Activated naive CD4-positive, alpha-beta T cell treated with anti-CD3 and anti-CD28 coated beads, Interleukin-2, amount 50 U/mL, for 72 hours (primary cell): ENCODE measurements around the gene SAFB. TPM values are rescaled to one million over a fixed set of nuclear protein-coding genes. Genes with fewer than 3 reads are reported as not detected.
A peak's percentile ranks its signal among the peaks of the same experiment; 100 is the strongest.

ENCODE experiments used
- ATAC-seq, 2 donors: fragments of 150-1000 bp; cut with Tn5 transposase; 2 replicates each; pipeline ENCODE4 v1.10.0; 2021; ENCODE audit warnings: mild to moderate bottlenecking in 2 of 2, moderate library complexity in 2 of 2
- DNase-seq, 2 donors: peaks; one replicate each; pipeline ENCODE4 v3.0.0; 2021 to 2022; ENCODE audit warnings: low spot score in 2 of 2
- H3K27ac Mint-ChIP-seq, 2 donors: one replicate each; pipeline ENCODE4 v1.8.0; 2022; ENCODE audit warnings: mild to moderate bottlenecking in 2 of 2, mixed read lengths in 2 of 2
- H3K36me3 Mint-ChIP-seq, 2 donors: one replicate each; pipeline ENCODE4 v1.8.0; 2022; ENCODE audit warnings: mixed read lengths in 2 of 2
- H3K9me3 Mint-ChIP-seq, 2 donors: one replicate each; pipeline ENCODE4 v1.8.0; 2022; ENCODE audit warnings: mixed read lengths in 2 of 2
- total RNA-seq, 2 donors: library from RNA; stranded (reverse); gene quantifications; one replicate each; pipeline ENCODE4 v1.2.3, GENCODE V29; 2022

SAFB gene
- total RNA-seq, 2 donors from 2014 or later: 127 to 154 TPM

DNA sequence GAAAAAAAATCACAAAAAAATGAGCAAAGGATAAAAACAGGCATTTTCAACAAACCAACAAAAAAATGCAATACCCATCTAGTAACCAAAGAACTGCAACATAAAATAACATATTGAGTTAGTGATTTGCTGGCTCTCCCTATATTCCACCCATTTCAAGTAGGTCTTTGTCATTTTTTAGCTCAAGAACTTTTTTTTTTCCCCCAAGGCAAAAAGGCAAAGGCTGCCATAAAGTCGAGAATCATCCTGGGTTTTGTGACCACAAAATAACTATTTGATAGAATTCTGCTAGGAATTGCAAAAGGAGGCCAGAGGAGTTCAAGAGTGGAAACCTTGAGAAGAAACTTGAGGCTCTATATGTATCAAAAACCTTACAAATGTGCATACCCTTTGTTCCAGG is 5.8 kb upstream of the SAFB start:
- peaks cover 49 to 53% of the 10 kb centered on the region in 2 donors for H3K36me3 Mint-ChIP-seq

DNA sequence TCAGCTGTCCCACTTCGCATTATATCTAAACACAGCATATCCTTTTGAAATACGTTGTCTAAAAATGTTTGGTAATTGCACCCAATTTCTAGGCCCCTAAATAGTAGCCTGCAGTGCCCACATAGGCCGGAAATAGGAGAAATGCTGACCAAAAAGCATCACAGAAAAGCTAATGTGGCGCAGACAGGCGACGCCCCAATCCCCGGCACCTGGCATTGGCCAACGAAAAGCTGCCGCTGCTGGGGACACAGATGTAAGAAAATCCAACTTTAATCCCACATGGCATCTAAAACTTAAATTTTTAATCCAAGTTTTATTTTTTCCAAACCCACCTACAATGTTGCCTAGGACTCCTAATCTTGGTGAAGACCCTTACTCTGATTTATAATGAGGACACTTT is 4.3 kb upstream of the SAFB start:
- H3K9me3 Mint-ChIP-seq: no peaks in the 10 kb centered on the region
- no peak for ATAC-seq
- H3K27ac Mint-ChIP-seq: peak overlapping the region in 1 of 2 donors; percentile 77
- no peak for DNase-seq
- peaks cover 47 to 63% of the 10 kb centered on the region in 2 donors for H3K36me3 Mint-ChIP-seq

More for the DNA sequence above, 5.8 kb upstream of the SAFB start:
- ATAC-seq (no peak), DNase-seq (no peak)
- Mint-ChIP-seq H3K9me3 (no peaks in the 10 kb centered on the region), H3K27ac (no peak overlapping the region)

DNA sequence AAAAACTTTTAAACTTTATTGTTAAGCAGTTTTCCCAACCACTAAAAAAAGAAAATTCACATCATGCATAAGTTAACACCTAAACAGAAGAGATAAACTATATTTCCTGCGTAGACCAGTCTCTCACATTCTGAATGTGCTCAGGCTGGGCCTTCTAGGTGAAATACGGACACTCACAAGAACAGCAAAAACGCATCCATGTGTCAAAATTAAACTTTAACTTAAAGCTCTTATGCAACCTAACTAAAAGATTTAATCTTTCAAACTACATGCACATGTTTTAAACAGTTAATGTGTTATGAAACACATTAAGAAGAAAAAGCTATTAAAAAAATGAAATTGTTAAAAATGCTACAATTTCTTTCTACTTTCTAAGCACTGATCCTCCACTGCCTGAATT is 2.9 kb upstream of the SAFB start:
- Mint-ChIP-seq H3K27ac (peak overlapping the region; percentile 14 to 100), H3K36me3 (peaks cover 54 to 74% of the 10 kb centered on the region in 2 donors), H3K9me3 (no peaks in the 10 kb centered on the region)
- DNase-seq: no peak
- no peak for ATAC-seq

GRCh38 chr19:5621311-5621944 is 1.5 kb upstream of the SAFB start:
- ATAC-seq (no peak), DNase-seq (peak in 1 of 2 donors; percentile 55)
- H3K36me3 Mint-ChIP-seq: peaks cover 61 to 81% of the 10 kb centered on the region in 2 donors

GRCh38 chr19:5621945-5622464 is 878 bp upstream of the SAFB start:
- Mint-ChIP-seq H3K27ac (peak overlapping the region; percentile 98 to 100), H3K9me3 (no peaks in the 10 kb centered on the region), H3K36me3 (peaks cover 65 to 83% of the 10 kb centered on the region in 2 donors)
- DNase-seq: peak; percentile 14 to 56
- ATAC-seq: no peak

More at GRCh38 chr19:5621311-5621944, 1.5 kb upstream of the SAFB start:
- Mint-ChIP-seq H3K9me3 (no peaks in the 10 kb centered on the region), H3K27ac (peak overlapping the region; percentile 98 to 100)

DNA sequence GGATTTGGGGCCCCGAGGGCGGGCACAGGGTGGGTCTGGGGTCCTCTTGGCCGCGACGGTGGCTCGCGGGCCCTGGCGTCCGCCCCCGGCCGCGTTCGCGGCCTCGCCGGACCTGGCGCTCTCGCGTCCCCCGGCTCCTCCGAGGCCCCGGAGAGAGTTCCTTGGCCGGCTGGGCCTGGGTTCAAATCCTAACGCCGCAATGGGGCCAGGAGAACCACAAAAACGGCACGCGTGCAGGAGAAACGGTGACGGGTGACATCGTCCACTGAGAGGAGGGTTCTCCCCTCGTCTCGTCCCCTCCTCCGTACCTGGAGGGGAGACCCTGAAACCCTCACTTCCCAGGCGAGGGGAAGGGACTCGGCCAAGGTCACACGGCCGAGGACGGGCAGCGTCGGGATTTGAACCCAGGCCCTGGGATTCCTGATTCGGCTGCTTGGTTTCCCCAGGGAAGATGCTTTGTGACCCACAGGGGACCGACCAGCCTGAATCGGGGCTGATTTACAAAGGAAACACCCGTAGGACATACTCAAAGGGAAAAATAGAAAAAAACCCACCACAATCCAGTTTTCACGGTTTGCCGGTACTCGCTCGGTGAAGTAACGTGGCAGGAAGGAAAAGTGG is 624 bp downstream of the SAFB start:
- DNase-seq: peak in 1 of 2 donors; percentile 29
- Mint-ChIP-seq H3K9me3 (no peaks in the 10 kb centered on the region), H3K27ac (peak overlapping the region; percentile 100), H3K36me3 (peaks cover 71 to 87% of the 10 kb centered on the region in 2 donors)
- ATAC-seq: no peak

- Mint-ChIP-seq H3K9me3 (no peaks in the 10 kb centered on the region), H3K27ac (peak overlapping the region; percentile 88 to 100), H3K36me3 (peaks cover 71 to 87% of the 10 kb centered on the region in 2 donors)
- DNase-seq (no peak), ATAC-seq (peak in 1 of 2 donors; percentile 11)
These were observed 1.3 kb downstream of the SAFB start for GRCh38 chr19:5624018-5624663.

GRCh38 chr19:5624741-5625278 is 1.9 kb downstream of the SAFB start:
- H3K27ac Mint-ChIP-seq: peak overlapping the region; percentile 88 to 100
- DNase-seq (no peak), ATAC-seq (no peak)
- peaks cover 71 to 87% of the 10 kb centered on the region in 2 donors for H3K36me3 Mint-ChIP-seq
- no peaks in the 10 kb centered on the region for H3K9me3 Mint-ChIP-seq

GRCh38 chr19:5625641-5626040 is 2.8 kb downstream of the SAFB start:
- Mint-ChIP-seq H3K9me3 (no peaks in the 10 kb centered on the region), H3K27ac (peak overlapping the region in 1 of 2 donors; percentile 75), H3K36me3 (peaks cover 65 to 79% of the 10 kb centered on the region in 2 donors)
- DNase-seq: no peak
- no peak for ATAC-seq

DNA sequence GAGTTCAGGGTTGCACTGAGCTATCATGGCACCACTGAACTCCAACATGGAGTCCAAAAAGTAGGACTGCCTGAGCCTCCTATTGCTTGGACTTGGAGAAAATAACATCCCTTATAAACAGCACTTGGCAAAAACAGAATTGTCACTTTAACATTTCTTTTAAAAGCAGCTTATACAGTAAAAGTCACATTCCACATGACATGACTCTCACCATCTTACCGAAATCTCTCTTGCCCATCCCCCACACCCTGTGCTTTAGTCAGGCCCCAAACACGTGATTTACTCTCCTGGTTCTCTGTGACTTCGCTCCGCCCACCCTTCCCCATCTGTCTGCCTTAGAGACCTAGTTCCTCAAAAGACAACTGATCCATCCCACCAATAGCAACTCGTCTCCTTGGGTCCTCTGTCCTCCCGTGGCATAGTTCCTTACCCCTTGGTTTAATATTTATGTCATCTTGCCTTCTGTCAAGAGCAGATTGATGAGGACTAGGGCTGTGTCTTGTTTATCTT is 4.6 kb downstream of the SAFB start:
- Mint-ChIP-seq H3K27ac (peak overlapping the region in 1 of 2 donors; percentile 65), H3K36me3 (peaks cover 54 to 61% of the 10 kb centered on the region in 2 donors), H3K9me3 (no peaks in the 10 kb centered on the region)
- ATAC-seq: no peak
- DNase-seq: peak in 1 of 2 donors; percentile 58

GRCh38 chr19:5628461-5628860 is 5.6 kb downstream of the SAFB start:
- H3K36me3 Mint-ChIP-seq: peaks cover 45 to 51% of the 10 kb centered on the region in 2 donors
- H3K27ac Mint-ChIP-seq: peak overlapping the region in 1 of 2 donors; percentile 60
- ATAC-seq: no peak
- H3K9me3 Mint-ChIP-seq: no peaks in the 10 kb centered on the region
- DNase-seq: no peak

DNA sequence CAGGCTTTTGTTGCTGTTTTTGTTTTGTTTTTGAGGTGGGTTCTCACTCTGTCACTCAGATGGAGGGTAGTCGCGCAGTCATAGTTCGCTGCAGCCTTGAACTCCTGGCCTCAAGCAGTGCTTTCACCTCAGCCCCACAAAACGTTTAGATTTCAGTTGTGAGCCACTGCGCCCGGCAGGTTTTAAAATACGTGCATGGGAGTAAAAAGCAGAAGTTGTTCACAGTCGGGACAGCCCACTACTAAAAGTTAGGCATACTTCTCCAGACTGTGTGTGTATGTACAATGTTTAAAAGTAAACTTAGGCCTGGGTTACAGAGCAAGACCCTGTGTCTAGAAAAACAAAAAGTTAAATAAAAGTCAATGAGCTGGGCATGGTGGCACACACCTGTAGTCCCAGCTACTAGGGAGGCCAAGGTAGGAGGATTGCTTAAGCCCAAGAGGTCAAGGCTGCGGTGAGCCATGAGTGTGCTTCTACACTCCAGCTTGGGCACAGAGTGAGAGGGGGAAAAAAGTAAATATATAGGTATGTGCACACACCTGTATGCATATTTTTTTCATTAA is 6.1 kb downstream of the SAFB start:
- Mint-ChIP-seq H3K27ac (peak overlapping the region in 1 of 2 donors; percentile 55), H3K36me3 (peaks cover 40 to 46% of the 10 kb centered on the region in 2 donors), H3K9me3 (no peaks in the 10 kb centered on the region)
- DNase-seq: no peak
- ATAC-seq: no peak

DNA sequence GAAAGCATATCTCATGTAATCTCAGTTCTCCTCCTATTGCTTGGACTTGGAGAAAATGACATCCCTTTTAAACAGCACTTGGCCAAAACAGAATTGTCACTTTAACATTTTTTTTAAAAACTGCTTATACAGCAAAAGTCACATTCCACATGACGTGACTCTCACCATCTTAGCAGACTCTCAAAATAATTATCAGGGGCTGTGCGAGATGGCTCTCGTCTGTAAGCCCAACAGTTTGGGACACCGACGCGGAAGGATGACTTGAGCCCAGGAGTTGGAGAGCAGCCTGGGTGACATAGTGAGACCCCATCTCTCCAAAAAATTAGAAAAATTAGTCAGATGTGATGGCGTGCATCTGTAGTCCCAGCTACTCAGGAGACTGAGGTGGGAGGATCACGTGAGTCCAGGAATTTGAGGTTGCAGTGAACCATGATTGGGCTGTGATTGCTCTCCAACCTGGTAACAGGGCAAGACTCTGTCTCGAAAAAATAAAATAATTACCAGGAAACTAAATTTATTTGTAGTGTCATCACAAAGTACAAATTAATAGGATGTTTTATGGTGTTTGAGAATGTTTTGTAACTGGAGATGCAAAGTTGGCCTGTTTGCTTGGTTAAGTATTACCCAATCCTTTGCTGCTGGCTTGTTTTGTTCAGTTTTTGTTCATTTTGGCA is 8.8 kb downstream of the SAFB start:
- ATAC-seq (no peak), DNase-seq (no peak)
- Mint-ChIP-seq H3K9me3 (no peaks in the 10 kb centered on the region), H3K27ac (no peak overlapping the region), H3K36me3 (peaks cover 13 to 19% of the 10 kb centered on the region in 2 donors)

DNA sequence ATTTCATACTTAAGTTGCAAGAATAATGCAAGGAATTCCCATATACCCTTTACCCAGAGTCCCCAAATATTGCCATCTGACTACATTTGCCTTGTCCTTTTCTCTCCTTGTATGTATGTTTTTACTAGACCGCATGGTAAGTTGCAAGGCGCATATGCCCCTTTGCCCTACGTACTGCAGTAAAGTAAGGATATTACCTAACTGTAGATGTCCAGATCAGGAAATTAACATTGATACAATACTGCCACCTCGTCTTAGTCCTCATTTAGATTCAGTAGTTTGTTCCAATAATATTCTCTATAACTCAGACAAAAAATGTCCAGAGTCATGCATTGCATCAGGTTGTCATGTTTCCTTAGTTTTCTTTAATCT is 9.3 kb downstream of the SAFB start:
- ATAC-seq (no peak), DNase-seq (no peak)
- Mint-ChIP-seq H3K27ac (no peak overlapping the region), H3K36me3 (peaks cover 12 to 17% of the 10 kb centered on the region in 2 donors), H3K9me3 (no peaks in the 10 kb centered on the region)

- ATAC-seq: no peak
- peaks cover 8 to 13% of the 10 kb centered on the region in 2 donors for H3K36me3 Mint-ChIP-seq
- no peak overlapping the region for H3K27ac Mint-ChIP-seq
- H3K9me3 Mint-ChIP-seq: no peaks in the 10 kb centered on the region
- DNase-seq: no peak
These were observed 9.8 kb downstream of the SAFB start for GRCh38 chr19:5632657-5633056.

GRCh38 chr19:5635427-5635826 is 12.5 kb downstream of the SAFB start:
- H3K27ac Mint-ChIP-seq: no peak overlapping the region
- no peaks in the 10 kb centered on the region for H3K9me3 Mint-ChIP-seq
- ATAC-seq (no peak), DNase-seq (no peak)
- peaks cover 0 to 6% of the 10 kb centered on the region in 2 donors for H3K36me3 Mint-ChIP-seq
